ENCODE measurements around the gene TFF2. TPM values are rescaled to one million over a fixed set of nuclear protein-coding genes. Genes with fewer than 3 reads are reported as not detected.

The TFF2 gene
- total RNA-seq, 4 donors from 2014 or later = not detected

GRCh38 chr21:42362198-42362597, 11.4 kb upstream of the TFF2 start:
- peaks cover 0 to 7% of the 10 kb centered on the region in 2 donors for H3K27me3 ChIP-seq
- DNase-seq (ENCODE audit: low spot score in 2 of 2) = no peak

GRCh38 chr21:42361286-42361685, 10.5 kb upstream of the TFF2 start:
- no peaks in the 10 kb centered on the region for H3K36me3 ChIP-seq
- H3K4me3 ChIP-seq = no peak overlapping the region
- DNase-seq (ENCODE audit: low spot score in 2 of 2) = no peak
- H3K9me3 ChIP-seq = peaks cover 0 to 29% (median 0%) of the 10 kb centered on the region in 4 donors
- H3K27ac ChIP-seq = no peak overlapping the region
- WGBS, 2 donors = 43 to 44% methylated on average over 6 to 7 of the region's 7 CpGs
- TF ChIP-seq EP300 (IDR thresholded peaks at IDR 0.05) (no peak), POLR2A (IDR thresholded peaks at IDR 0.05) (no peak), CTCF (IDR thresholded peaks at IDR 0.05) (no peak)
- H3K27me3 ChIP-seq = peaks cover 0 to 7% of the 10 kb centered on the region in 2 donors
- H3K4me1 ChIP-seq = no peaks in the 10 kb centered on the region

More at GRCh38 chr21:42362198-42362597, 11.4 kb upstream of the TFF2 start:
- H3K4me3 ChIP-seq = no peak overlapping the region
- no peak overlapping the region for H3K27ac ChIP-seq
- TF ChIP-seq POLR2A (IDR thresholded peaks at IDR 0.05) (no peak), EP300 (IDR thresholded peaks at IDR 0.05) (no peak), CTCF (IDR thresholded peaks at IDR 0.05) (no peak)
- 63 to 72% methylated on average over 12 of the region's 12 CpGs for WGBS, 2 donors
- no peaks in the 10 kb centered on the region for H3K4me1 ChIP-seq
- H3K36me3 ChIP-seq = no peaks in the 10 kb centered on the region
- H3K9me3 ChIP-seq = peaks cover 0 to 20% (median 0%) of the 10 kb centered on the region in 4 donors

- TF ChIP-seq CTCF (IDR thresholded peaks at IDR 0.05) (no peak), POLR2A (IDR thresholded peaks at IDR 0.05) (no peak), EP300 (IDR thresholded peaks at IDR 0.05) (no peak)
- Histone ChIP-seq H3K9me3 (peaks cover 0 to 38% (median 0%) of the 10 kb centered on the region in 4 donors), H3K27me3 (peaks cover 0 to 7% of the 10 kb centered on the region in 2 donors), H3K4me3 (no peak overlapping the region), H3K27ac (no peak overlapping the region), H3K4me1 (no peaks in the 10 kb centered on the region), H3K36me3 (no peaks in the 10 kb centered on the region)
- DNase-seq (ENCODE audit: low spot score in 2 of 2) = no peak
- 59 to 88% methylated on average over 2 of the region's 2 CpGs for WGBS, 2 donors
Observed at GRCh38 chr21:42360317-42360716, 9.5 kb upstream of the TFF2 start.

- no peaks in the 10 kb centered on the region for H3K36me3 ChIP-seq
- WGBS, 2 donors = 84 to 87% methylated on average over 13 of the region's 13 CpGs
- TF ChIP-seq POLR2A (IDR thresholded peaks at IDR 0.05) (no peak), CTCF (IDR thresholded peaks at IDR 0.05) (no peak), EP300 (IDR thresholded peaks at IDR 0.05) (no peak)
- no peak overlapping the region for H3K27ac ChIP-seq
- H3K27me3 ChIP-seq = no peaks in the 10 kb centered on the region
- peaks cover 0 to 50% (median 0%) of the 10 kb centered on the region in 4 donors for H3K9me3 ChIP-seq
- no peaks in the 10 kb centered on the region for H3K4me1 ChIP-seq
- no peak for DNase-seq (ENCODE audit: low spot score in 2 of 2)
- no peak overlapping the region for H3K4me3 ChIP-seq
Observed at GRCh38 chr21:42358937-42359336, 8.1 kb upstream of the TFF2 start.

GRCh38 chr21:42358261-42358660, 7.5 kb upstream of the TFF2 start:
- H3K27ac ChIP-seq = no peak overlapping the region
- no peaks in the 10 kb centered on the region for H3K27me3 ChIP-seq
- H3K9me3 ChIP-seq = peaks cover 0 to 50% (median 0%) of the 10 kb centered on the region in 4 donors
- H3K36me3 ChIP-seq = no peaks in the 10 kb centered on the region
- no peak overlapping the region for H3K4me3 ChIP-seq
- no peak for DNase-seq (ENCODE audit: low spot score in 2 of 2)
- 90 to 91% methylated on average over 12 of the region's 12 CpGs for whole genome bisulfite sequencing, 2 donors
- no peak for TF ChIP-seq EP300 (IDR thresholded peaks at IDR 0.05)
- TF ChIP-seq CTCF (IDR thresholded peaks at IDR 0.05) = no peak
- no peak for TF ChIP-seq POLR2A (IDR thresholded peaks at IDR 0.05)
- no peaks in the 10 kb centered on the region for H3K4me1 ChIP-seq
